GM18519 (cell line): ENCODE data around the gene SRPX.

Experiments
- ATAC-seq: cut with Tn5 transposase; IDR thresholded peaks from one replicate; pipeline ENCODE4 v1.9.1; 2021; ENCODE audit warnings: mild to moderate bottlenecking, moderate library complexity; ENCODE audit not compliant: unreplicated experiment, low FRiP score

The SRPX gene

GRCh38 chrX:38214044-38214443 lies 6.6 kb downstream of the SRPX start:
- no peak for ATAC-seq

GRCh38 chrX:38211891-38212635 lies 8.6 kb downstream of the SRPX start:
- no peak for ATAC-seq

- ATAC-seq = no peak
Observed at GRCh38 chrX:38206542-38206941, 14.1 kb downstream of the SRPX start.

- no peak for ATAC-seq
Observed at GRCh38 chrX:38206036-38206435, 14.6 kb downstream of the SRPX start.

- ATAC-seq = no peak
Observed at GRCh38 chrX:38205039-38205438, 15.6 kb downstream of the SRPX start.

- no peak for ATAC-seq
Observed at GRCh38 chrX:38192007-38192810, 28.5 kb downstream of the SRPX start.

GRCh38 chrX:38189431-38190250 lies 31.0 kb downstream of the SRPX start:
- ATAC-seq = no peak

GRCh38 chrX:38183596-38183995 lies 37.1 kb downstream of the SRPX start:
- no peak for ATAC-seq

- ATAC-seq = no peak
Observed at GRCh38 chrX:38181357-38181756, 39.3 kb downstream of the SRPX start.

GRCh38 chrX:38178396-38178795 lies 42.3 kb downstream of the SRPX start:
- no peak for ATAC-seq

- no peak for ATAC-seq
Observed at GRCh38 chrX:38175139-38175538, 45.5 kb downstream of the SRPX start.

- no peak for ATAC-seq
Observed at GRCh38 chrX:38172596-38172995, 48.1 kb downstream of the SRPX start.

- no peak for ATAC-seq
Observed at GRCh38 chrX:38170556-38170955, 50.1 kb downstream of the SRPX start.

- no peak for ATAC-seq
Observed at GRCh38 chrX:38166478-38167083, 54.1 kb downstream of the SRPX start.

- ATAC-seq = no peak
Observed at GRCh38 chrX:38165023-38165422, 55.6 kb downstream of the SRPX start.

GRCh38 chrX:38163193-38163592 lies 57.5 kb downstream of the SRPX start:
- no peak for ATAC-seq

- no peak for ATAC-seq
Observed at GRCh38 chrX:38156838-38157237, 63.8 kb downstream of the SRPX start.

GRCh38 chrX:38154818-38155217 lies 65.9 kb downstream of the SRPX start:
- ATAC-seq = no peak

- ATAC-seq = no peak
Observed at GRCh38 chrX:38154340-38154739, 66.3 kb downstream of the SRPX start.

GRCh38 chrX:38151441-38151840 lies 69.2 kb downstream of the SRPX start:
- ATAC-seq = no peak

GRCh38 chrX:38150993-38151392 lies 69.7 kb downstream of the SRPX start:
- ATAC-seq = no peak
